ENCODE data around the gene GABBR2.

GABBR2 gene

DNA sequence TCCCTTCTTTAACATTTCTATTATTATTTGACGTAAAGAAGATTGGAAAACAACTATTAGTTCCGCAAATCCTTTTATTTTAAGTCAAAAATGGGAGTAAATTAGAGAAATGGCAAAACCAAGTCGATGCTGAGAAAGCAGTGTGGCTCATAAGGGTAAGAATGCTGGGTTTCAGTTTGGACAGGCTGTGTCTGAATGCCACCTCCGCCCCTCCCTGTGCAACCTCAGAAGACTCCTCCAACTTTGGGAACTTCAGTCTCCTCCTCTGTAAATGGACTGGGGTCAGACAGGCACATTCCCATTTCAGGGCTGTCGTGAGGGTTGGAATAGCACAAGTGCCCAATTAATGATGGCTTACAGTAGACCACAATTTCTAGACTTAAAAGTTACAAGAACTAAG, 154.0 kb downstream of the GABBR2 start:
- Histone ChIP-seq H3K27ac (ENCODE audit: low read length) (no peak overlapping the region), H3K4me2 (ENCODE audit: low read length) (no peak overlapping the region), H3K4me3 (ENCODE audit: low read length) (no peak overlapping the region), H3K27me3 (ENCODE audit: low read depth, low read length) (peaks cover 19% of the 10 kb centered on the region), H3K4me1 (ENCODE audit: low read length) (no peaks in the 10 kb centered on the region), H3K9me3 (ENCODE audit: insufficient read depth, low read length) (no peaks in the 10 kb centered on the region), H3K36me3 (replicated peaks; ENCODE audit: low read depth, low read length) (no peaks in the 10 kb centered on the region), H3K9ac (ENCODE audit: low read length) (no peak overlapping the region), H3K79me2 (ENCODE audit: low read length) (no peaks in the 10 kb centered on the region), H2AFZ (ENCODE audit: low read depth, low read length) (no peak overlapping the region), H4K20me1 (ENCODE audit: insufficient read depth, low read length) (no peaks in the 10 kb centered on the region)
- TF ChIP-seq EZH2phosphoT487 (IDR thresholded peaks at IDR 0.05; ENCODE audit: low read depth) = no peak
- TF ChIP-seq CTCF (IDR thresholded peaks at IDR 0.05; ENCODE audit: low read depth, low read length) = no peak

GRCh38 chr9:98552331-98552730, 156.4 kb downstream of the GABBR2 start:
- Histone ChIP-seq H3K4me3 (ENCODE audit: low read length) (no peak overlapping the region), H3K9ac (ENCODE audit: low read length) (no peak overlapping the region), H3K4me2 (ENCODE audit: low read length) (no peak overlapping the region), H3K27ac (ENCODE audit: low read length) (no peak overlapping the region), H3K79me2 (ENCODE audit: low read length) (no peaks in the 10 kb centered on the region), H3K36me3 (replicated peaks; ENCODE audit: low read depth, low read length) (no peaks in the 10 kb centered on the region), H2AFZ (ENCODE audit: low read depth, low read length) (no peak overlapping the region), H3K4me1 (ENCODE audit: low read length) (no peaks in the 10 kb centered on the region), H3K27me3 (ENCODE audit: low read depth, low read length) (peaks cover 9% of the 10 kb centered on the region), H3K9me3 (ENCODE audit: insufficient read depth, low read length) (no peaks in the 10 kb centered on the region), H4K20me1 (ENCODE audit: insufficient read depth, low read length) (no peaks in the 10 kb centered on the region)
- no peak for TF ChIP-seq CTCF (IDR thresholded peaks at IDR 0.05; ENCODE audit: low read depth, low read length)
- no peak for TF ChIP-seq EZH2phosphoT487 (IDR thresholded peaks at IDR 0.05; ENCODE audit: low read depth)

- Histone ChIP-seq H3K4me1 (ENCODE audit: low read length) (no peaks in the 10 kb centered on the region), H3K27me3 (ENCODE audit: low read depth, low read length) (0 out of 2 replicates have a peak, but pooled peaks cover 6% of the 10 kb centered on the region), H3K9ac (ENCODE audit: low read length) (no peak overlapping the region), H2AFZ (ENCODE audit: low read depth, low read length) (no peak overlapping the region), H3K9me3 (ENCODE audit: insufficient read depth, low read length) (no peaks in the 10 kb centered on the region), H4K20me1 (ENCODE audit: insufficient read depth, low read length) (no peaks in the 10 kb centered on the region), H3K36me3 (replicated peaks; ENCODE audit: low read depth, low read length) (no peaks in the 10 kb centered on the region), H3K79me2 (ENCODE audit: low read length) (no peaks in the 10 kb centered on the region), H3K27ac (ENCODE audit: low read length) (no peak overlapping the region), H3K4me3 (ENCODE audit: low read length) (no peak overlapping the region), H3K4me2 (ENCODE audit: low read length) (no peak overlapping the region)
- TF ChIP-seq EZH2phosphoT487 (IDR thresholded peaks at IDR 0.05; ENCODE audit: low read depth) = no peak
- no peak for TF ChIP-seq CTCF (IDR thresholded peaks at IDR 0.05; ENCODE audit: low read depth, low read length)
Measured at GRCh38 chr9:98551511-98552286, 157.0 kb downstream of the GABBR2 start.

DNA sequence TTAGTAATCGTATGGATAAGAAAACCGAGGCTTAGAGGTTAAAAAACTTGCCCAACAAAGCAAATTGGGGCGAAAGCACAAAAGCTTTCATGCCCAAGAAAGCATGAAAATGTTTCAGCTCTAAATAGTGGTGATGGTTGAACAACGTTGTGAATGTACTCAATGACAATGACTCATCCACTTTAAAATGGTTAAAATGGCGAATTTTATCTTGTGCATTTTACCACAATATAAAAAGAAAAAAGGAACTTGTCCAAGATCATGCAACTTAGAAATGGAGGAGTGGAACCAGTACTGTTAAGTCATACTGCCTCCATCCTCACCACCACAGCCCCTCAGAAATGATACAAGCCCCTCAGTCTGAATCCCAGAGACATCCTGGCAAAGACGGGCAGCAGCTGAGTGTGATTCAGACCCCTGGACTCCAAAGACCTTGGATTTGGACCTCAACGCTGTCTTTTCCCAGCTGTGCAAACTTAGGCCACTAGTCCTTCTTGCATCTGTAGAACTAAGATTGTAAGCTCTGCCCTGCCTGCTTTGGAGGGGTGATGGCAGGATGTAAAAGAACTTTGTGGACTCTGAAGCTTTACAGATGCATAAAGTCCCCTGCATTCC, 158.4 kb downstream of the GABBR2 start:
- Histone ChIP-seq H3K4me2 (ENCODE audit: low read length) (no peak overlapping the region), H3K4me1 (ENCODE audit: low read length) (no peaks in the 10 kb centered on the region), H3K9me3 (ENCODE audit: insufficient read depth, low read length) (no peaks in the 10 kb centered on the region), H3K36me3 (replicated peaks; ENCODE audit: low read depth, low read length) (no peaks in the 10 kb centered on the region), H3K27ac (ENCODE audit: low read length) (no peak overlapping the region), H3K4me3 (ENCODE audit: low read length) (no peak overlapping the region), H3K79me2 (ENCODE audit: low read length) (no peaks in the 10 kb centered on the region), H4K20me1 (ENCODE audit: insufficient read depth, low read length) (no peaks in the 10 kb centered on the region), H2AFZ (ENCODE audit: low read depth, low read length) (no peak overlapping the region), H3K27me3 (ENCODE audit: low read depth, low read length) (0 out of 2 replicates have a peak, but pooled peaks cover 9% of the 10 kb centered on the region), H3K9ac (ENCODE audit: low read length) (no peak overlapping the region)
- TF ChIP-seq EZH2phosphoT487 (IDR thresholded peaks at IDR 0.05; ENCODE audit: low read depth) (no peak), CTCF (IDR thresholded peaks at IDR 0.05; ENCODE audit: low read depth, low read length) (no peak)

All from OCI-LY3 (cell line).